H1 (cell line): Measurements from ENCODE around the gene DDX42. TPM values are rescaled to one million over a fixed set of nuclear protein-coding genes. Genes with fewer than 3 reads are reported as not detected.

Experiments
- CTCF ChIA-PET: fragments of 300-600 bp; sonication (Branson Sonifier 250); formaldehyde crosslinking; loops from one replicate; lab custom pipeline; 2021; ENCODE audit not compliant: partially characterized antibody; lab: Charles Lee
- POLR2A ChIA-PET: fragments of 300-600 bp; sonication (Branson Sonifier 250); formaldehyde crosslinking; loops from one replicate; lab custom pipeline; 2021; ENCODE audit warnings: inconsistent platforms; ENCODE audit not compliant: partially characterized antibody; lab: Charles Lee
- DNase-seq, 2 experiments: peaks; one replicate each; pipeline versions ENCODE4 v3.0.0 to v3.0.0-alpha.2; 2010 to 2022; ENCODE audit warnings: low spot score in 2 of 2, low read depth in 1 of 2, mixed read lengths in 1 of 2
- FAIRE-seq: peaks from 2 replicates; lab custom pipeline; 2011; peaks lifted over from hg19 to GRCh38; lab: Jason Lieb, UNC
- H2AFZ ChIP-seq: 2 replicates; pipeline ENCODE4 v1.8.1; 2012; ENCODE audit warnings: low read length, inconsistent platforms
- H2AK5ac ChIP-seq: 2 replicates; pipeline ENCODE4 v1.6.1; 2013; ENCODE audit warnings: low read depth, low read length
- H2BK120ac ChIP-seq: replicated peaks from 2 replicates; pipeline ENCODE3; 2013; ENCODE audit warnings: low read depth, low read length, inconsistent platforms
- H2BK12ac ChIP-seq: 2 replicates; pipeline ENCODE4 v1.6.1; 2013; ENCODE audit warnings: low read depth, low read length
- H2BK15ac ChIP-seq: 2 replicates; pipeline ENCODE4 v1.6.1; 2013; ENCODE audit warnings: low read length
- H2BK20ac ChIP-seq: 2 replicates; pipeline ENCODE4 v1.6.1; 2013; ENCODE audit warnings: low read length
- H2BK5ac ChIP-seq: 2 replicates; pipeline ENCODE4 v1.6.1; 2013; ENCODE audit warnings: low read depth, low read length
- H3K14ac ChIP-seq: 2 replicates; pipeline ENCODE4 v1.6.1; 2013; ENCODE audit warnings: inconsistent platforms; ENCODE audit not compliant: insufficient read length
- H3K18ac ChIP-seq: 2 replicates; pipeline ENCODE4 v1.6.1; 2013; ENCODE audit warnings: low read length; ENCODE audit errors: extremely low read depth
- H3K23ac ChIP-seq: 2 replicates; pipeline ENCODE4 v1.6.1; 2013; ENCODE audit warnings: inconsistent platforms; ENCODE audit not compliant: insufficient read length
- H3K23me2 ChIP-seq: 2 replicates; pipeline ENCODE4 v1.6.1; 2013; ENCODE audit warnings: low read depth, low read length
- H3K27ac ChIP-seq: 2 replicates; pipeline ENCODE4 v1.6.1; 2011; ENCODE audit warnings: low read depth, low read length, inconsistent platforms
- H3K27me3 ChIP-seq, 4 experiments: replicated peaks in 1 of 4; 1 replicate in 1 of 4; 2 replicates in 3 of 4; pipeline versions ENCODE4 v1.6.1 to v1.8.1; 2011 to 2013; ENCODE audit warnings: low read length in 3 of 4, mild to moderate bottlenecking in 3 of 4, inconsistent platforms in 2 of 4, mixed read lengths in 2 of 4, moderate library complexity in 1 of 4; ENCODE audit not compliant: control insufficient read depth in 3 of 4, insufficient read depth in 3 of 4; ENCODE audit errors: extremely low read depth in 1 of 4
- H3K36me3 ChIP-seq, 4 experiments: 2 replicates each; pipeline versions ENCODE4 v1.6.1 to v1.8.1; 2011 to 2013; ENCODE audit warnings: mild to moderate bottlenecking in 4 of 4, low read length in 3 of 4, moderate library complexity in 2 of 4, control low read depth in 1 of 4, inconsistent platforms in 1 of 4; ENCODE audit not compliant: insufficient read depth in 4 of 4, control insufficient read depth in 2 of 4
- H3K4ac ChIP-seq: replicated peaks from 2 replicates; pipeline ENCODE3; 2013; ENCODE audit warnings: low read length, low read depth, mixed read lengths, inconsistent platforms; ENCODE audit not compliant: insufficient read length
- H3K4me1 ChIP-seq, 4 experiments: replicated peaks in 1 of 4; 1 replicate in 1 of 4; 2 replicates in 3 of 4; pipeline versions ENCODE4 v1.6.1 to v1.8.1; 2011 to 2013; ENCODE audit warnings: low read length in 3 of 4, inconsistent platforms in 2 of 4, mixed read lengths in 1 of 4; ENCODE audit not compliant: insufficient read depth in 4 of 4, control insufficient read depth in 3 of 4
- H3K4me2 ChIP-seq, 2 experiments: 2 replicates each; pipeline versions ENCODE4 v1.6.1 to v1.8.1; 2011 to 2013; ENCODE audit warnings: low read depth in 2 of 2, low read length in 2 of 2, control low read depth in 1 of 2, inconsistent platforms in 1 of 2, mild to moderate bottlenecking in 1 of 2; ENCODE audit not compliant: insufficient read depth in 1 of 2
- H3K4me3 ChIP-seq, 4 experiments: fragments of 200-600, 300-600 bp in 1 of 4; sonication (generic), shearing (Covaris generic), sonication (Bioruptor Twin) in 1 of 4; 2 replicates each; pipeline versions ENCODE4 v1.5.1 to v1.8.1; 2011 to 2016; ENCODE audit warnings: low read length in 4 of 4, low read depth in 3 of 4, control low read depth in 2 of 4, inconsistent platforms in 2 of 4, mild to moderate bottlenecking in 2 of 4, mixed read lengths in 1 of 4, moderate library complexity in 1 of 4; ENCODE audit not compliant: insufficient read depth in 2 of 4; ENCODE audit errors: extremely low read depth in 1 of 4
- H3K56ac ChIP-seq: replicated peaks from 2 replicates; pipeline ENCODE3; 2013; ENCODE audit warnings: low read depth, mild to moderate bottlenecking, mixed read lengths, low read length, inconsistent platforms; ENCODE audit not compliant: insufficient read length
- H3K79me1 ChIP-seq: 2 replicates; pipeline ENCODE4 v1.6.1; 2013; ENCODE audit warnings: low read depth, low read length, control low read depth
- H3K79me2 ChIP-seq, 2 experiments: 2 replicates each; pipeline versions ENCODE4 v1.6.1 to v1.8.1; 2012 to 2013; ENCODE audit warnings: low read length in 2 of 2, mild to moderate bottlenecking in 2 of 2, inconsistent platforms in 1 of 2; ENCODE audit not compliant: insufficient read depth in 2 of 2, control insufficient read depth in 1 of 2
- H3K9ac ChIP-seq, 4 experiments: replicated peaks in 1 of 4; 1 replicate in 1 of 4; 2 replicates in 3 of 4; pipeline versions ENCODE4 v1.6.1 to v1.8.1; 2011 to 2013; ENCODE audit warnings: low read depth in 3 of 4, low read length in 3 of 4, control low read depth in 2 of 4, mild to moderate bottlenecking in 2 of 4, moderate library complexity in 2 of 4, inconsistent platforms in 1 of 4; ENCODE audit errors: extremely low read depth in 1 of 4
- H3K9me3 ChIP-seq, 2 experiments: 2 replicates each; pipeline versions ENCODE4 v1.6.1 to v1.8.1; 2012 to 2013; ENCODE audit warnings: mild to moderate bottlenecking in 2 of 2, moderate library complexity in 2 of 2, control low read depth in 1 of 2, inconsistent platforms in 1 of 2, low read depth in 1 of 2, low read length in 1 of 2, mixed read lengths in 1 of 2; ENCODE audit not compliant: insufficient read depth in 2 of 2
- H4K20me1 ChIP-seq, 2 experiments: replicated peaks in 1 of 2; 2 replicates each; pipeline versions ENCODE3 to v1.8.1; 2011 to 2013; ENCODE audit warnings: inconsistent platforms in 2 of 2, low read length in 2 of 2, mild to moderate bottlenecking in 1 of 2; ENCODE audit not compliant: insufficient read depth in 2 of 2, control insufficient read depth in 1 of 2
- H4K5ac ChIP-seq: 2 replicates; pipeline ENCODE4 v1.6.1; 2013; ENCODE audit warnings: low read length, low read depth, mixed read lengths, inconsistent platforms; ENCODE audit not compliant: insufficient read length
- H4K8ac ChIP-seq: 2 replicates; pipeline ENCODE4 v1.8.0; 2013; ENCODE audit warnings: mild to moderate bottlenecking, moderate library complexity, low read length, inconsistent platforms; ENCODE audit not compliant: insufficient read depth; ENCODE audit errors: extremely low read depth
- H4K91ac ChIP-seq: replicated peaks from 2 replicates; pipeline ENCODE3; 2013; ENCODE audit warnings: low read length, mixed read lengths, inconsistent platforms; ENCODE audit not compliant: insufficient read length
- CREB1 ChIP-seq: IDR thresholded peaks from 2 replicates; pipeline ENCODE4 v1.6.1; 2012; ENCODE audit warnings: inconsistent platforms
- EZH2 ChIP-seq: fragments of 200-600 bp; sonication (generic); IDR thresholded peaks from 2 replicates; pipeline ENCODE4 v1.7.1; 2012; ENCODE audit warnings: low read depth, mild to moderate bottlenecking, moderate library complexity, low read length, inconsistent platforms; ENCODE audit not compliant: severe bottlenecking
- GTF2F1 ChIP-seq: IDR thresholded peaks from 2 replicates; pipeline ENCODE4 v1.6.1; 2012; ENCODE audit warnings: low read depth, low read length, improper control_type of control experiment, borderline replicate concordance
- JUN ChIP-seq: IDR thresholded peaks from 2 replicates; pipeline ENCODE4 v1.6.1; 2011; ENCODE audit warnings: low read depth, mild to moderate bottlenecking, improper control_type of control experiment, low read length
- KDM4A ChIP-seq: IDR thresholded peaks from one replicate; pipeline ENCODE4 v1.7.1; 2012; ENCODE audit warnings: low read depth, mild to moderate bottlenecking, moderate library complexity, low read length, inconsistent platforms; ENCODE audit not compliant: severe bottlenecking
- RBBP5 ChIP-seq: IDR thresholded peaks from 2 replicates; pipeline ENCODE4 v1.7.1; 2012; ENCODE audit warnings: low read depth, mild to moderate bottlenecking, inconsistent platforms, low read length, moderate library complexity, borderline replicate concordance
- SUZ12 ChIP-seq: fragments of 200-600 bp; sonication (generic); IDR thresholded peaks from 2 replicates; pipeline ENCODE4 v1.6.1; 2012; ENCODE audit warnings: mild to moderate bottlenecking, inconsistent platforms, low read length, moderate library complexity, mixed read lengths
- YY1 ChIP-seq: IDR thresholded peaks from 2 replicates; pipeline ENCODE4 v1.6.1; 2011; ENCODE audit warnings: low read depth, mild to moderate bottlenecking, low read length
- WGBS, 2 experiments: shearing (Covaris generic) in 1 of 2; methylation state at CpG; one replicate each; pipeline versions ENCODE4 v1.1.6 to v1.1.7; 2013 to 2015; ENCODE audit warnings: low lambda C conversion rate in 2 of 2, mixed read lengths in 2 of 2, inconsistent platforms in 1 of 2, low coverage in 1 of 2, missing lambda C conversion rate in 1 of 2; ENCODE audit not compliant: insufficient replicate concordance in 2 of 2, insufficient coverage in 1 of 2, insufficient read length in 1 of 2; ENCODE audit errors: extremely low coverage in 1 of 2, missing lambda C conversion rate in 1 of 2; 5-methylcytosine and 5-hydroxymethylcytosine counted together
- polyA plus RNA-seq, 7 experiments: library from polyadenylated mRNA; depleted of rRNA in 3 of 7; stranded (reverse) in 5 of 7; unstranded in 2 of 7; fragments of >200 nt in 5 of 7; fragments of 200-250 nt in 2 of 7; gene quantifications; 1 replicate in 5 of 7; 2 replicates in 1 of 7; 4 replicates in 1 of 7; pipeline versions ENCODE4 v1.2.1 to v1.2.3, GENCODE V29; 2011 to 2013; ENCODE audit warnings: missing spikeins in 2 of 7, mixed read lengths in 2 of 7
- total RNA-seq: library from RNA; stranded (reverse); fragmentation: NEBNext Ultra II Directional; extraction: Animal tissue kit (Norgen Biotek cat#: 25700); gene quantifications from 2 replicates; pipeline ENCODE4 v1.2.1, GENCODE V29; 2021
- TF ChIP-seq, protein P1 (sequence below), 3 experiments: IDR thresholded peaks; 1 replicate in 2 of 3; 2 replicates in 1 of 3; pipeline versions ENCODE4 v1.5.1 to v1.6.1; 2011; ENCODE audit warnings: low read length in 3 of 3, mild to moderate bottlenecking in 3 of 3, inconsistent platforms in 2 of 3, low read depth in 1 of 3, moderate library complexity in 1 of 3; ENCODE audit not compliant: insufficient read depth in 1 of 3; ENCODE audit errors: control extremely low read depth in 1 of 3
- TF ChIP-seq, protein P2 (sequence below): IDR thresholded peaks from 2 replicates; pipeline ENCODE4 v1.6.1; 2011; ENCODE audit warnings: low read length, improper control_type of control experiment

DDX42 gene
- total and polyA plus RNA-seq, 2 of the 8 experiments (the other 6 are each of a cell fraction or from before 2014, with no cell fraction given) = 40.6 to 114 TPM

- H3K36me3 ChIP-seq = peaks cover 44 to 69% (median 61%) of the 10 kb centered on the region in 4 experiments
- POLR2A ChIA-PET = interaction anchor here (0.9 to 32.3 kb wide), 8 partner anchors 2 to 676 kb away, joined by 3 to 593 read pairs (median 4); partner anchors contain the start of genes CCDC47, DDX42, DDX5 and FTSJ3
- no peak for TF ChIP-seq SUZ12
- no peak for TF ChIP-seq YY1
- TF ChIP-seq, protein P1, sequence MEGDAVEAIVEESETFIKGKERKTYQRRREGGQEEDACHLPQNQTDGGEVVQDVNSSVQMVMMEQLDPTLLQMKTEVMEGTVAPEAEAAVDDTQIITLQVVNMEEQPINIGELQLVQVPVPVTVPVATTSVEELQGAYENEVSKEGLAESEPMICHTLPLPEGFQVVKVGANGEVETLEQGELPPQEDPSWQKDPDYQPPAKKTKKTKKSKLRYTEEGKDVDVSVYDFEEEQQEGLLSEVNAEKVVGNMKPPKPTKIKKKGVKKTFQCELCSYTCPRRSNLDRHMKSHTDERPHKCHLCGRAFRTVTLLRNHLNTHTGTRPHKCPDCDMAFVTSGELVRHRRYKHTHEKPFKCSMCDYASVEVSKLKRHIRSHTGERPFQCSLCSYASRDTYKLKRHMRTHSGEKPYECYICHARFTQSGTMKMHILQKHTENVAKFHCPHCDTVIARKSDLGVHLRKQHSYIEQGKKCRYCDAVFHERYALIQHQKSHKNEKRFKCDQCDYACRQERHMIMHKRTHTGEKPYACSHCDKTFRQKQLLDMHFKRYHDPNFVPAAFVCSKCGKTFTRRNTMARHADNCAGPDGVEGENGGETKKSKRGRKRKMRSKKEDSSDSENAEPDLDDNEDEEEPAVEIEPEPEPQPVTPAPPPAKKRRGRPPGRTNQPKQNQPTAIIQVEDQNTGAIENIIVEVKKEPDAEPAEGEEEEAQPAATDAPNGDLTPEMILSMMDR (IDR thresholded peaks at IDR 0.05; ENCODE audit: control extremely low read depth in 1 of 3, insufficient read depth in 1 of 3, low read depth in 1 of 3, low read length in 3 of 3) = no peak
- TF ChIP-seq, protein P2, sequence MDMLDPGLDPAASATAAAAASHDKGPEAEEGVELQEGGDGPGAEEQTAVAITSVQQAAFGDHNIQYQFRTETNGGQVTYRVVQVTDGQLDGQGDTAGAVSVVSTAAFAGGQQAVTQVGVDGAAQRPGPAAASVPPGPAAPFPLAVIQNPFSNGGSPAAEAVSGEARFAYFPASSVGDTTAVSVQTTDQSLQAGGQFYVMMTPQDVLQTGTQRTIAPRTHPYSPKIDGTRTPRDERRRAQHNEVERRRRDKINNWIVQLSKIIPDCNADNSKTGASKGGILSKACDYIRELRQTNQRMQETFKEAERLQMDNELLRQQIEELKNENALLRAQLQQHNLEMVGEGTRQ = no peak
- no peak for TF ChIP-seq JUN
- no peak for TF ChIP-seq KDM4A
- no peak for TF ChIP-seq RBBP5
- no peak for TF ChIP-seq GTF2F1
- TF ChIP-seq EZH2 = no peak
- TF ChIP-seq CREB1 = no peak
These were observed 56.3 kb downstream of the DDX42 start for GRCh38 chr17:63830278-63830677.

More at GRCh38 chr17:63830278-63830677, 56.3 kb downstream of the DDX42 start:
- CTCF ChIA-PET = interaction anchor here (0.9 to 1.7 kb wide), 6 partner anchors 9 to 47 kb away, joined by 3 to 8 read pairs (median 4); no protein-coding TSS in a partner anchor
- Histone ChIP-seq H4K20me1 (peaks cover 2 to 23% of the 10 kb centered on the region in 2 experiments), H3K4me2 (no peak overlapping the region), H2BK15ac (no peak overlapping the region), H2BK5ac (no peak overlapping the region), H3K56ac (no peak overlapping the region), H3K23me2 (peaks cover 8% of the 10 kb centered on the region), H3K79me2 (peaks cover 0 to 37% of the 10 kb centered on the region in 2 experiments; a peak in 3 of 4 replicates), H2AK5ac (no peak overlapping the region), H3K79me1 (peaks cover 16% of the 10 kb centered on the region; the same call in 1 of the 2 replicates), H3K4ac (no peak overlapping the region), H3K9me3 (no peaks in the 10 kb centered on the region), H3K4me3 (no peak overlapping the region), H3K18ac (no peak overlapping the region), H3K14ac (no peak overlapping the region), H2BK12ac (no peak overlapping the region), H3K27ac (no peak overlapping the region), H4K91ac (no peak overlapping the region), H3K27me3 (no peaks in the 10 kb centered on the region), H3K9ac (no peak overlapping the region), H2BK120ac (no peak overlapping the region), H3K23ac (no peak overlapping the region), H4K5ac (no peak overlapping the region), H4K8ac (no peak overlapping the region), H2AFZ (no peak overlapping the region), H2BK20ac (no peak overlapping the region), H3K4me1 (peaks cover 0 to 3% (median 0%) of the 10 kb centered on the region in 4 experiments; a peak in 1 of 7 replicates)
- no peak for DNase-seq
- no peak for FAIRE-seq
- WGBS, 2 experiments = 97% methylated on average over 5 of the region's 5 CpGs; no CpG with 5 or more reads in 1 of the 2 experiments
